HEK293 (cell line): ENCODE results near the gene PPP1R9B.

Experiments
- CTCF ChIA-PET: fragments of 350-600 bp; formaldehyde crosslinking; extraction: SDS; loops from one replicate; lab custom pipeline; 2021; ENCODE audit warnings: antibody characterized with exemption; lab: Yijun Ruan, JAX
- POLR2A ChIA-PET: fragments of 300-600 bp; formaldehyde crosslinking; extraction: SDS; loops from one replicate; lab custom pipeline; 2020; ENCODE audit warnings: antibody characterized with exemption, inconsistent platforms; lab: Yijun Ruan, JAX
- H3K27ac ChIP-seq: fragments of 200-500 bp; sonication (Bioruptor generic); 2 replicates; pipeline ENCODE4 v1.5.1; 2014; ENCODE audit warnings: low read depth, low read length, control low read depth, inconsistent platforms; ENCODE audit errors: extremely low read depth
- H3K36me3 ChIP-seq, 2 experiments: fragments of 200-500 bp in 1 of 2; sonication (Bioruptor generic) in 1 of 2; 1 replicate in 1 of 2; 2 replicates in 1 of 2; pipeline ENCODE4 v1.5.1; 2014 to 2017; ENCODE audit warnings: inconsistent platforms in 2 of 2, low read length in 2 of 2; ENCODE audit not compliant: control insufficient read depth in 2 of 2, insufficient read depth in 1 of 2
- H3K4me1 ChIP-seq: fragments of 200-500 bp; sonication (Bioruptor generic); 2 replicates; pipeline ENCODE4 v1.5.1; 2014; ENCODE audit warnings: mild to moderate bottlenecking, low read length, inconsistent platforms; ENCODE audit not compliant: control insufficient read depth, insufficient read depth
- H3K4me3 ChIP-seq: 2 replicates; pipeline ENCODE4 v1.5.1; 2011; ENCODE audit warnings: low read depth, mild to moderate bottlenecking, control low read depth, low read length, moderate library complexity
- H3K9me3 ChIP-seq: fragments of 200-500 bp; sonication (Bioruptor generic); 2 replicates; pipeline ENCODE4 v1.5.1; 2014; ENCODE audit warnings: low read depth, low read length, inconsistent platforms; ENCODE audit not compliant: control insufficient read depth, insufficient read depth
- BCL11A ChIP-seq: fragments of 450-650 bp; formaldehyde crosslinking; IDR thresholded peaks from 2 replicates; pipeline ENCODE4 v1.5.1; 2016; ENCODE audit warnings: low read depth, missing biosample characterization, missing genetic modification characterization
- BCL11B ChIP-seq: fragments of 450-650 bp; formaldehyde crosslinking; IDR thresholded peaks from 2 replicates; pipeline ENCODE4 v1.5.1; 2016; ENCODE audit warnings: low read depth, missing biosample characterization, missing genetic modification characterization
- GLIS1 ChIP-seq: fragments of 450-650 bp; formaldehyde crosslinking; IDR thresholded peaks from 2 replicates; pipeline ENCODE4 v1.5.1; 2016; ENCODE audit warnings: missing biosample characterization, missing genetic modification characterization
- ZIC2 ChIP-seq: fragments of 450-650 bp; formaldehyde crosslinking; IDR thresholded peaks from 2 replicates; pipeline ENCODE4 v1.5.1; 2016; ENCODE audit warnings: missing biosample characterization, missing genetic modification characterization
- ZNF416 ChIP-seq: fragments of 450-650 bp; formaldehyde crosslinking; IDR thresholded peaks from 2 replicates; pipeline ENCODE4 v1.5.1; 2016; ENCODE audit warnings: missing biosample characterization, missing genetic modification characterization
- TF ChIP-seq, protein P1 (sequence below): fragments of 450-650 bp; formaldehyde crosslinking; IDR thresholded peaks from 2 replicates; pipeline ENCODE4 v1.5.1; 2016; ENCODE audit warnings: missing biosample characterization, missing genetic modification characterization
- TF ChIP-seq, protein P2 (sequence below): fragments of 450-650 bp; formaldehyde crosslinking; IDR thresholded peaks from 2 replicates; pipeline ENCODE4 v1.5.1; 2016; ENCODE audit warnings: missing biosample characterization, missing genetic modification characterization
- TF ChIP-seq, protein P3 (sequence below): fragments of 450-650 bp; formaldehyde crosslinking; conservative IDR thresholded peaks from 2 replicates; pipeline ENCODE4 v1.5.1; 2016; ENCODE audit warnings: low read depth, missing biosample characterization, missing genetic modification characterization
- TF ChIP-seq, protein P4 (sequence below): fragments of 450-650 bp; formaldehyde crosslinking; IDR thresholded peaks from 2 replicates; pipeline ENCODE4 v1.5.1; 2016; ENCODE audit warnings: missing biosample characterization, missing genetic modification characterization

The PPP1R9B gene

DNA sequence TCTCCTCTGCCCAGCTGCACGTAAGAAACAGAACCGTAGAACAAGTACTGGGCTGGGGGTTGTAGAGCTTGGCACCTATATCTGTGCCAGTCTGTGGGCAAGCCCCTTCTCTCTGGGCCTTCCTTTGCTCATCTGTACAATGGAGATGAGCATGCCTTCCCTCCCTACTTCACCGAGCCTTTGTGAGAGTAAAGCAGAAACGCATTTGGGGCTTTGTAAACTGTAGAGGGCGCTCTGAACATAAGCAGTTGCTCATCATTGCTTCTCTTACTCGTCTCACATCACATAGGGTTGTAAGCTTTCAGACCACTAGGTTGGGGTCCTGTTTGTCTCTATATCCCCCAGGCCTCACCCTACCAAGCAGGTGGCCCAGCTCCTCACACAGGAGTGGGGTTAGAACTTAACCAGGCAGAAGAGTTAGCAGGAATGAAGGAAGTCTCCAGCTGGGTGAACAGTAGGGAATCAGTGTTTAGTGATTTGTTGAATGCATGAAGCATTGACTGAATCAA, 35.6 kb downstream of the PPP1R9B start (continued):
- TF ChIP-seq, protein P1, sequence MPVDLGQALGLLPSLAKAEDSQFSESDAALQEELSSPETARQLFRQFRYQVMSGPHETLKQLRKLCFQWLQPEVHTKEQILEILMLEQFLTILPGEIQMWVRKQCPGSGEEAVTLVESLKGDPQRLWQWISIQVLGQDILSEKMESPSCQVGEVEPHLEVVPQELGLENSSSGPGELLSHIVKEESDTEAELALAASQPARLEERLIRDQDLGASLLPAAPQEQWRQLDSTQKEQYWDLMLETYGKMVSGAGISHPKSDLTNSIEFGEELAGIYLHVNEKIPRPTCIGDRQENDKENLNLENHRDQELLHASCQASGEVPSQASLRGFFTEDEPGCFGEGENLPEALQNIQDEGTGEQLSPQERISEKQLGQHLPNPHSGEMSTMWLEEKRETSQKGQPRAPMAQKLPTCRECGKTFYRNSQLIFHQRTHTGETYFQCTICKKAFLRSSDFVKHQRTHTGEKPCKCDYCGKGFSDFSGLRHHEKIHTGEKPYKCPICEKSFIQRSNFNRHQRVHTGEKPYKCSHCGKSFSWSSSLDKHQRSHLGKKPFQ: no peak

DNA sequence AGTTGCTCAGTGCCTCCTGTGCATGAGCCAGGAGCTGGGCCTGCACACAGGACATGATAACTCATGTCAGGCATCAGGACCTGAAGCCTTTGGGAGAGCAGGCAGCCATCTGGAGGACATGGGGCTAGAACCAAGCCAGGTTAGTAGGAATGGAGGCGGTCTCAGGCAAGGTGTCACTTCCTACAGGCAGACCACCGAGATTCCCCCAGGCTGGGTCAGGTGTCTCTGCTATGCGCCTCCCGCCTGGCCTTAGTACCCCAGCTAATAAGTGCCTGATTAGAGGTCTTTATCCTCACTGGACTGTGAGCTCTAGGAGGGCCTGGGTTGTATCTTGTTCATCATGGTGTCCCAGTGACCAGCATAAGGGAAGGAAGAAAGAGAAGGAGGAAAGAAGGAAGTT, 36.1 kb downstream of the PPP1R9B start:
- Histone ChIP-seq H3K4me1 (no peaks in the 10 kb centered on the region; the same call in 1 of the 2 replicates), H3K36me3 (peaks cover 0 to 20% of the 10 kb centered on the region in 2 experiments; a peak in 1 of 3 replicates), H3K9me3 (no peaks in the 10 kb centered on the region), H3K27ac (no peak overlapping the region), H3K4me3 (no peak overlapping the region)
- POLR2A ChIA-PET: interaction anchor here (0.8 to 1.5 kb wide), 3 partner anchors 9 to 29 kb away, joined by 4 to 9 read pairs (median 8); no protein-coding TSS in a partner anchor
- TF ChIP-seq, protein P2, sequence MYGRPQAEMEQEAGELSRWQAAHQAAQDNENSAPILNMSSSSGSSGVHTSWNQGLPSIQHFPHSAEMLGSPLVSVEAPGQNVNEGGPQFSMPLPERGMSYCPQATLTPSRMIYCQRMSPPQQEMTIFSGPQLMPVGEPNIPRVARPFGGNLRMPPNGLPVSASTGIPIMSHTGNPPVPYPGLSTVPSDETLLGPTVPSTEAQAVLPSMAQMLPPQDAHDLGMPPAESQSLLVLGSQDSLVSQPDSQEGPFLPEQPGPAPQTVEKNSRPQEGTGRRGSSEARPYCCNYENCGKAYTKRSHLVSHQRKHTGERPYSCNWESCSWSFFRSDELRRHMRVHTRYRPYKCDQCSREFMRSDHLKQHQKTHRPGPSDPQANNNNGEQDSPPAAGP (tag by site-specific recombination): no peak
- no peak for TF ChIP-seq ZNF416 (tag by site-specific recombination)
- CTCF ChIA-PET: interaction anchor here (0.6 to 5.2 kb wide), 35 partner anchors 9 to 321 kb away, joined by 3 to 51 read pairs (median 7); partner anchors contain the start of genes PDK2, PPP1R9B, SGCA and TMEM92

DNA sequence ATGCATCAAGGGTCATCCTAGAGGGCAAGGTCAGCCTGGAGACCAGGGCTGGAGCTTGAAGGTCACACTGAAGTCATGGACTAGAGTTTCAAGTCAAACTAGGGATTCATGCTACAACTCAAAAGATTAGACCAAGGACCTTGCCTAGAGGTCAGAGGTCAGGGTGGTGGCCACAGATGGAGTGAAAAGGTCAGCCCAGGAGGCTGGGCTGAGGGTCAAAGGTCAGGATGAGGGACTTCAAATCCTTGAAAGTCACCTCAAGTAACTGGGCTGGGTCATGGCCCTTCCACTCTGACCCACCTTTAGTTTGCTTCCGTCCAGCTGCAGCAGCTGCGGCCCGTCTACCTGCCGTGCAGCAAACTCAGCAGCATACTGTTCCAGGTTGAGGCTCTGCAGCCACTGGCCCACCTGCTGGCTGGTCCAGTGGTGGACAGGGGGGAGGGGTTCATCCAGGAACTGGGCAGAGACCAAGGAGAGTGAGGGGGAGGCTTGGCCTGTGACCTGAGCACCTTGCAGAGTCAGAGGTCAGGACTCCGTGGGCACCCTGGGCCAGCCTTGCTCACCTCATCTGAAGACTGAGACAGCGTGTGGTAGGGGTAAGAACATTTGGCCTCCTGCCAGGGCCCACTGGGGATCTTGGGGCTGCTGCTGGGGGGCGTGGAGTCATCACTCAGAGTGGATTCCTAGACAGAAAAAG, 36.7 kb downstream of the PPP1R9B start:
- ChIA-PET CTCF (interaction anchor here (0.5 to 5.2 kb wide), 23 partner anchors 10 to 542 kb away, joined by 3 to 51 read pairs (median 7); partner anchors contain the start of genes PDK2 and TMEM92), POLR2A (interaction anchor here (0.8 to 1.5 kb wide), 4 partner anchors 10 to 29 kb away, joined by 3 to 9 read pairs (median 6); no protein-coding TSS in a partner anchor)
- TF ChIP-seq, protein P3, sequence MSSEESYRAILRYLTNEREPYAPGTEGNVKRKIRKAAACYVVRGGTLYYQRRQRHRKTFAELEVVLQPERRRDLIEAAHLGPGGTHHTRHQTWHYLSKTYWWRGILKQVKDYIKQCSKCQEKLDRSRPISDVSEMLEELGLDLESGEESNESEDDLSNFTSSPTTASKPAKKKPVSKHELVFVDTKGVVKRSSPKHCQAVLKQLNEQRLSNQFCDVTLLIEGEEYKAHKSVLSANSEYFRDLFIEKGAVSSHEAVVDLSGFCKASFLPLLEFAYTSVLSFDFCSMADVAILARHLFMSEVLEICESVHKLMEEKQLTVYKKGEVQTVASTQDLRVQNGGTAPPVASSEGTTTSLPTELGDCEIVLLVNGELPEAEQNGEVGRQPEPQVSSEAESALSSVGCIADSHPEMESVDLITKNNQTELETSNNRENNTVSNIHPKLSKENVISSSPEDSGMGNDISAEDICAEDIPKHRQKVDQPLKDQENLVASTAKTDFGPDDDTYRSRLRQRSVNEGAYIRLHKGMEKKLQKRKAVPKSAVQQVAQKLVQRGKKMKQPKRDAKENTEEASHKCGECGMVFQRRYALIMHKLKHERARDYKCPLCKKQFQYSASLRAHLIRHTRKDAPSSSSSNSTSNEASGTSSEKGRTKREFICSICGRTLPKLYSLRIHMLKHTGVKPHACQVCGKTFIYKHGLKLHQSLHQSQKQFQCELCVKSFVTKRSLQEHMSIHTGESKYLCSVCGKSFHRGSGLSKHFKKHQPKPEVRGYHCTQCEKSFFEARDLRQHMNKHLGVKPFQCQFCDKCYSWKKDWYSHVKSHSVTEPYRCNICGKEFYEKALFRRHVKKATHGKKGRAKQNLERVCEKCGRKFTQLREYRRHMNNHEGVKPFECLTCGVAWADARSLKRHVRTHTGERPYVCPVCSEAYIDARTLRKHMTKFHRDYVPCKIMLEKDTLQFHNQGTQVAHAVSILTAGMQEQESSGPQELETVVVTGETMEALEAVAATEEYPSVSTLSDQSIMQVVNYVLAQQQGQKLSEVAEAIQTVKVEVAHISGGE (tag by site-specific recombination): no peak
- TF ChIP-seq BCL11B (tag by site-specific recombination): peak; percentile 99
- TF ChIP-seq ZIC2 (tag by site-specific recombination): peak; percentile 63
- TF ChIP-seq GLIS1 (tag by site-specific recombination): peak; percentile 17; the same call in 1 of the 2 replicates
- TF ChIP-seq, protein P4, sequence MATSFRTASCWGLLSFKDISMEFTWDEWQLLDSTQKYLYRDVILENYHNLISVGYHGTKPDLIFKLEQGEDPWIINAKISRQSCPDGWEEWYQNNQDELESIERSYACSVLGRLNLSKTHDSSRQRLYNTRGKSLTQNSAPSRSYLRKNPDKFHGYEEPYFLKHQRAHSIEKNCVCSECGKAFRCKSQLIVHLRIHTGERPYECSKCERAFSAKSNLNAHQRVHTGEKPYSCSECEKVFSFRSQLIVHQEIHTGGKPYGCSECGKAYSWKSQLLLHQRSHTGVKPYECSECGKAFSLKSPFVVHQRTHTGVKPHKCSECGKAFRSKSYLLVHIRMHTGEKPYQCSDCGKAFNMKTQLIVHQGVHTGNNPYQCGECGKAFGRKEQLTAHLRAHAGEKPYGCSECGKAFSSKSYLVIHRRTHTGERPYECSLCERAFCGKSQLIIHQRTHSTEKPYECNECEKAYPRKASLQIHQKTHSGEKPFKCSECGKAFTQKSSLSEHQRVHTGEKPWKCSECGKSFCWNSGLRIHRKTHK (tag by site-specific recombination): no peak
- peak; percentile 95 for TF ChIP-seq BCL11A (tag by site-specific recombination)
- no peaks in the 10 kb centered on the region; the same call in 1 of the 2 replicates for H3K4me1 ChIP-seq
- no peaks in the 10 kb centered on the region for H3K9me3 ChIP-seq
- peaks cover 0 to 26% of the 10 kb centered on the region in 2 experiments; a peak in 1 of 3 replicates for H3K36me3 ChIP-seq
- H3K27ac ChIP-seq: no peak overlapping the region
- H3K4me3 ChIP-seq: no peak overlapping the region
